Erythroblast (primary cell): ENCODE measurements around the gene COQ3.

ENCODE experiments used
- GATA1 ChIP-seq: IDR thresholded peaks from 2 replicates; pipeline ENCODE4 v1.6.1; 2011; ENCODE audit warnings: low read depth, mild to moderate bottlenecking, control low read depth, low read length, moderate library complexity
- POLR2A ChIP-seq: IDR thresholded peaks from 2 replicates; pipeline ENCODE4 v1.6.1; 2011; ENCODE audit warnings: mild to moderate bottlenecking, low read length

GRCh38 chr6:99427988-99428387 lies 34.0 kb upstream of the COQ3 start:
- TF ChIP-seq POLR2A (no peak), GATA1 (no peak)
